GM23248 (cell line): ENCODE measurements around the gene CAPN9. TPM values are rescaled to one million over a fixed set of nuclear protein-coding genes. Genes with fewer than 3 reads are reported as not detected.

Experiments
- DNase-seq: peaks from one replicate; pipeline ENCODE4 v3.0.0-alpha.2; 2015
- H2AFZ ChIP-seq: fragments of 200-600 bp; sonication (generic); 2 replicates; pipeline ENCODE4 v1.6.1; 2016; ENCODE audit warnings: antibody characterized with exemption
- H3F3A ChIP-seq: fragments of 200-600 bp; sonication (generic); 2 replicates; pipeline ENCODE4 v1.6.1; 2016; ENCODE audit warnings: mild to moderate bottlenecking, antibody characterized with exemption, mixed run types; ENCODE audit not compliant: insufficient read depth
- H3K27ac ChIP-seq: fragments of 200-600 bp; sonication (generic); 2 replicates; pipeline ENCODE4 v1.5.1; 2016; ENCODE audit warnings: mild to moderate bottlenecking
- H3K27me3 ChIP-seq: fragments of 200-600 bp; sonication (generic); replicated peaks from 2 replicates; pipeline ENCODE4 v1.6.1; 2016; ENCODE audit warnings: mild to moderate bottlenecking; ENCODE audit not compliant: insufficient read depth
- H3K36me3 ChIP-seq: fragments of 200-600 bp; sonication (generic); 2 replicates; pipeline ENCODE4 v1.6.1; 2016; ENCODE audit warnings: low read depth, mild to moderate bottlenecking
- H3K4me1 ChIP-seq: fragments of 200-600 bp; sonication (generic); 2 replicates; pipeline ENCODE4 v1.6.1; 2016; ENCODE audit warnings: mild to moderate bottlenecking; ENCODE audit not compliant: insufficient read depth
- H3K4me2 ChIP-seq: fragments of 200-600 bp; sonication (generic); one replicate; pipeline ENCODE4 v1.6.1; 2016; ENCODE audit warnings: mild to moderate bottlenecking; ENCODE audit not compliant: unreplicated experiment
- H3K4me3 ChIP-seq: fragments of 200-600 bp; sonication (generic); 2 replicates; pipeline ENCODE4 v1.5.1; 2016; ENCODE audit warnings: mild to moderate bottlenecking
- H3K79me2 ChIP-seq: fragments of 200-600 bp; sonication (generic); 2 replicates; pipeline ENCODE4 v1.6.1; 2016; ENCODE audit warnings: mild to moderate bottlenecking; ENCODE audit not compliant: insufficient read depth
- H3K9ac ChIP-seq: fragments of 200-600 bp; sonication (generic); 2 replicates; pipeline ENCODE4 v1.6.1; 2016; ENCODE audit warnings: mild to moderate bottlenecking
- H3K9me2 ChIP-seq: fragments of 200-600 bp; sonication (generic); 2 replicates; pipeline ENCODE4 v1.6.1; 2016; ENCODE audit warnings: mixed run types, mild to moderate bottlenecking, moderate library complexity; ENCODE audit not compliant: insufficient read depth
- H3K9me3 ChIP-seq: fragments of 200-600 bp; sonication (generic); one replicate; pipeline ENCODE4 v1.6.1; 2017; ENCODE audit warnings: low read depth
- H4K20me1 ChIP-seq: fragments of 200-600 bp; sonication (generic); 2 replicates; pipeline ENCODE4 v1.6.0; 2016; ENCODE audit not compliant: insufficient read depth
- EZH2 ChIP-seq: fragments of 200-600 bp; sonication (generic); IDR thresholded peaks from 2 replicates; pipeline ENCODE4 v1.6.1; 2018; ENCODE audit warnings: antibody characterized with exemption, mild to moderate bottlenecking; ENCODE audit not compliant: insufficient read depth, poor library complexity, severe bottlenecking
- EZH2phosphoT487 ChIP-seq: fragments of 200-600 bp; sonication (generic); IDR thresholded peaks from 2 replicates; pipeline ENCODE4 v1.6.1; 2018; ENCODE audit warnings: antibody characterized with exemption, moderate library complexity, mild to moderate bottlenecking, low read depth; ENCODE audit not compliant: insufficient read depth
- WGBS, 2 experiments: methylation state at CpG; one replicate each; pipeline ENCODE4 v1.1.6; 2015 to 2017; ENCODE audit warnings: low lambda C conversion rate in 2 of 2, low coverage in 1 of 2; ENCODE audit errors: missing lambda C conversion rate in 2 of 2; 5-methylcytosine and 5-hydroxymethylcytosine counted together
- in situ Hi-C: fragments of 300-500 bp; cut with MboI; formaldehyde crosslinking; loops from 2 replicates; pipeline ENCODE4 v1.15.0; 2020
- polyA plus RNA-seq: library from polyadenylated mRNA; unstranded; fragments of >200 nt; fragmentation: Nextera tagmentation; extraction: Ambion mirVana; gene quantifications from 2 replicates; pipeline ENCODE4 v1.2.1, GENCODE V29; 2016
- total RNA-seq: library from RNA; depleted of rRNA; stranded (reverse); fragments of >200 nt; shearing (Covaris generic); gene quantifications from 2 replicates; pipeline ENCODE4 v1.2.3, GENCODE V29; 2014

The CAPN9 gene
- total and polyA plus RNA-seq, 2 experiments from 2014 or later: not detected

- Histone ChIP-seq H3K4me3 (no peak overlapping the region), H2AFZ (no peak overlapping the region), H3K79me2 (no peaks in the 10 kb centered on the region), H3K27ac (no peak overlapping the region), H3K4me2 (no peak overlapping the region), H3K36me3 (no peaks in the 10 kb centered on the region), H4K20me1 (no peaks in the 10 kb centered on the region), H3K9me3 (no peaks in the 10 kb centered on the region), H3F3A (peaks cover 37% of the 10 kb centered on the region), H3K9me2 (no peaks in the 10 kb centered on the region), H3K4me1 (peaks cover 35% of the 10 kb centered on the region), H3K9ac (no peak overlapping the region), H3K27me3 (no peaks in the 10 kb centered on the region)
- in situ Hi-C loops: no loop called here
- TF ChIP-seq EZH2phosphoT487 (no peak), EZH2 (no peak)
- DNase-seq: peak; percentile 67
- 20 to 26% methylated on average over 13 of the region's 13 CpGs for WGBS, 2 experiments
Measured at GRCh38 chr1:230822092-230822581, 74.9 kb downstream of the CAPN9 start.

- no peaks in the 10 kb centered on the region for H3K9me2 ChIP-seq
- in situ Hi-C loops: no loop called here
- H3K4me2 ChIP-seq: no peak overlapping the region
- H3K4me1 ChIP-seq: peaks cover 35% of the 10 kb centered on the region
- peak; percentile 69 for DNase-seq
- no peaks in the 10 kb centered on the region for H3K36me3 ChIP-seq
- H3F3A ChIP-seq: peaks cover 37% of the 10 kb centered on the region
- H4K20me1 ChIP-seq: no peaks in the 10 kb centered on the region
- no peak overlapping the region for H3K27ac ChIP-seq
- H3K9ac ChIP-seq: no peak overlapping the region
- no peak for TF ChIP-seq EZH2phosphoT487
- H3K27me3 ChIP-seq: no peaks in the 10 kb centered on the region
- H3K9me3 ChIP-seq: no peaks in the 10 kb centered on the region
- no peak overlapping the region for H3K4me3 ChIP-seq
- no peak overlapping the region for H2AFZ ChIP-seq
- WGBS, 2 experiments: 10 to 11% methylated on average over 6 of the region's 6 CpGs
- no peaks in the 10 kb centered on the region for H3K79me2 ChIP-seq
Measured at GRCh38 chr1:230823426-230823825, 76.2 kb downstream of the CAPN9 start.

GRCh38 chr1:230823931-230824381 lies 76.8 kb downstream of the CAPN9 start:
- H3K27ac ChIP-seq: no peak overlapping the region

GRCh38 chr1:230824551-230824918 lies 77.3 kb downstream of the CAPN9 start:
- no peaks in the 10 kb centered on the region for H3K9me2 ChIP-seq
- no peaks in the 10 kb centered on the region for H3K27me3 ChIP-seq
- peak overlapping the region; percentile 9; the same call in 1 of the 2 replicates for H3K9ac ChIP-seq
- peaks cover 37% of the 10 kb centered on the region for H3F3A ChIP-seq
- H4K20me1 ChIP-seq: no peaks in the 10 kb centered on the region
- peak overlapping the region; percentile 86 for H3K27ac ChIP-seq
- H3K4me3 ChIP-seq: no peak overlapping the region
- DNase-seq: peak; percentile 68
- WGBS, 2 experiments: 98 to 100% methylated on average over 4 of the region's 4 CpGs
- H2AFZ ChIP-seq: no peak overlapping the region
- H3K9me3 ChIP-seq: no peaks in the 10 kb centered on the region
- in situ Hi-C loops: no loop called here
- no peak for TF ChIP-seq EZH2
- no peak for TF ChIP-seq EZH2phosphoT487
- peaks cover 35% of the 10 kb centered on the region for H3K4me1 ChIP-seq
- H3K79me2 ChIP-seq: no peaks in the 10 kb centered on the region
- peak overlapping the region; percentile 41 for H3K4me2 ChIP-seq
- no peaks in the 10 kb centered on the region for H3K36me3 ChIP-seq

More at GRCh38 chr1:230823931-230824381, 76.8 kb downstream of the CAPN9 start:
- in situ Hi-C loops: no loop called here
- 4 to 23% methylated on average over 3 of the region's 3 CpGs for WGBS, 2 experiments
- TF ChIP-seq EZH2phosphoT487 (no peak), EZH2 (no peak)
- H3K9me3 ChIP-seq: no peaks in the 10 kb centered on the region
- no peak overlapping the region for H3K9ac ChIP-seq
- H3K36me3 ChIP-seq: no peaks in the 10 kb centered on the region
- H2AFZ ChIP-seq: no peak overlapping the region
- peak; percentile 9 for DNase-seq
- no peaks in the 10 kb centered on the region for H4K20me1 ChIP-seq
- no peaks in the 10 kb centered on the region for H3K9me2 ChIP-seq
- H3K79me2 ChIP-seq: no peaks in the 10 kb centered on the region
- H3K4me3 ChIP-seq: no peak overlapping the region
- peaks cover 37% of the 10 kb centered on the region for H3F3A ChIP-seq
- H3K27me3 ChIP-seq: no peaks in the 10 kb centered on the region
- H3K4me1 ChIP-seq: peaks cover 35% of the 10 kb centered on the region
- H3K4me2 ChIP-seq: no peak overlapping the region
